NCI-H2081 (cell line): ENCODE data around the gene ARPC1A.

Experiments
- DNase-seq, 2 experiments: peaks; one replicate each; lab custom pipeline; 2025; lab: John Stamatoyannopoulos, UW

Gene ARPC1A

GRCh38 chr7:99390941-99391602, 65.4 kb downstream of the ARPC1A start:
- no peak for DNase-seq

- peak in 1 of 2 experiments; percentile 26 for DNase-seq
Measured at GRCh38 chr7:99392046-99392445, 66.3 kb downstream of the ARPC1A start.

GRCh38 chr7:99392659-99393354, 67.1 kb downstream of the ARPC1A start:
- DNase-seq = peak; percentile 81 to 88

GRCh38 chr7:99393355-99394187, 67.9 kb downstream of the ARPC1A start:
- DNase-seq = peak; percentile 43 to 75

GRCh38 chr7:99394188-99394502, 68.4 kb downstream of the ARPC1A start:
- no peak for DNase-seq

- no peak for DNase-seq
Measured at GRCh38 chr7:99395616-99396327, 70.1 kb downstream of the ARPC1A start.

- no peak for DNase-seq
Measured at GRCh38 chr7:99396418-99397296, 71.0 kb downstream of the ARPC1A start.

GRCh38 chr7:99397297-99397983, 71.7 kb downstream of the ARPC1A start:
- no peak for DNase-seq

- no peak for DNase-seq
Measured at GRCh38 chr7:99398891-99399445, 73.3 kb downstream of the ARPC1A start.

GRCh38 chr7:99399597-99399996, 73.9 kb downstream of the ARPC1A start:
- DNase-seq = no peak

- no peak for DNase-seq
Measured at GRCh38 chr7:99402854-99403253, 77.2 kb downstream of the ARPC1A start.

- DNase-seq = no peak
Measured at GRCh38 chr7:99403764-99404163, 78.1 kb downstream of the ARPC1A start.

- no peak for DNase-seq
Measured at GRCh38 chr7:99404235-99404976, 78.7 kb downstream of the ARPC1A start.

- no peak for DNase-seq
Measured at GRCh38 chr7:99404977-99405320, 79.3 kb downstream of the ARPC1A start.

- peak; percentile 71 to 90 for DNase-seq
Measured at GRCh38 chr7:99406557-99406956, 80.9 kb downstream of the ARPC1A start.

GRCh38 chr7:99407872-99408378, 82.2 kb downstream of the ARPC1A start:
- peak; percentile 40 to 70 for DNase-seq

- DNase-seq = peak; percentile 94 to 97
Measured at GRCh38 chr7:99408379-99409191, 82.9 kb downstream of the ARPC1A start, which contains the start of the genes BUD31 and PDAP1. TSS of gene BUD31 (plus strand) at chr7:99408969. CDS start at chr7:99411093, 2,124 bp downstream. TSS of gene PDAP1 (minus strand) at chr7:99408597. CDS start at chr7:99408548, 49 bp downstream.

- DNase-seq = no peak
Measured at GRCh38 chr7:99409192-99409572, 83.5 kb downstream of the ARPC1A start.
